ENCODE results near the gene FRMPD1.

- TF ChIP-seq CREB1 (CRISPR knock-in tag; IDR thresholded peaks at IDR 0.05), result no peak
- TF ChIP-seq ZNF512 (CRISPR knock-in tag; IDR thresholded peaks at IDR 0.05; ENCODE audit: borderline replicate concordance), result no peak
- no peak for TF ChIP-seq CTCF (IDR thresholded peaks at IDR 0.05)
- TF ChIP-seq PREB (CRISPR knock-in tag; IDR thresholded peaks at IDR 0.05; ENCODE audit: borderline replicate concordance), result no peak
- TF ChIP-seq FOXP4 (CRISPR knock-in tag; IDR thresholded peaks at IDR 0.05), result no peak
- no peak for TF ChIP-seq SMAD4 (CRISPR knock-in tag; IDR thresholded peaks at IDR 0.05)
- TF ChIP-seq NR3C1 (CRISPR knock-in tag; conservative IDR thresholded peaks at IDR 0.05; ENCODE audit: low read depth), result no peak
- no peak for TF ChIP-seq ZNF138 (CRISPR knock-in tag; conservative IDR thresholded peaks at IDR 0.05)
- no peak for TF ChIP-seq IRF1 (CRISPR knock-in tag; IDR thresholded peaks at IDR 0.05)
- no peak for TF ChIP-seq ESRRA (CRISPR knock-in tag; IDR thresholded peaks at IDR 0.05; ENCODE audit: borderline replicate concordance)
- TF ChIP-seq ATF3 (CRISPR knock-in tag; conservative IDR thresholded peaks at IDR 0.05), result no peak
- TF ChIP-seq USF2 (CRISPR knock-in tag; IDR thresholded peaks at IDR 0.05), result no peak
Observed at GRCh38 chr9:37683531-37684371, 33.0 kb downstream of the FRMPD1 start.
